ENCODE data around the gene CERCAM.
"Not testable (repeated sequence)": the region's sequence is repeated elsewhere in the genome, so short reads cannot be mapped to it uniquely, and the experiment has no call there.

CERCAM gene

GRCh38 chr9:128420060-128420650 is 502 bp upstream of the CERCAM start:
- DNase-seq = peak; percentile 67

GRCh38 chr9:128421482-128421996 is 882 bp downstream of the CERCAM start:
- no peak for DNase-seq

- not testable (repeated sequence) for DNase-seq
Measured at GRCh38 chr9:128422022-128422782, 1.5 kb downstream of the CERCAM start.

- DNase-seq = no peak
Measured at GRCh38 chr9:128422783-128423150, 2.1 kb downstream of the CERCAM start.

GRCh38 chr9:128423356-128423755 is 2.7 kb downstream of the CERCAM start:
- not testable (repeated sequence) for DNase-seq

- no peak for DNase-seq
Measured at GRCh38 chr9:128424268-128424780, 3.7 kb downstream of the CERCAM start.

GRCh38 chr9:128428644-128429512 is 8.2 kb downstream of the CERCAM start:
- no peak for DNase-seq

GRCh38 chr9:128429513-128430086 is 8.9 kb downstream of the CERCAM start:
- no peak for DNase-seq

GRCh38 chr9:128431207-128431606 is 10.6 kb downstream of the CERCAM start:
- no peak for DNase-seq

- DNase-seq = no peak
Measured at GRCh38 chr9:128434340-128434739, 13.7 kb downstream of the CERCAM start.

GRCh38 chr9:128435611-128436010 is 15.0 kb downstream of the CERCAM start:
- DNase-seq = no peak

GRCh38 chr9:128438343-128439109 is 17.9 kb downstream of the CERCAM start:
- peak; percentile 76 for DNase-seq

- DNase-seq = no peak
Measured at GRCh38 chr9:128439273-128439672, 18.6 kb downstream of the CERCAM start.

GRCh38 chr9:128442150-128442549 is 21.5 kb downstream of the CERCAM start:
- DNase-seq = no peak

- DNase-seq = not testable (repeated sequence)
Measured at GRCh38 chr9:128446505-128446904, 25.8 kb downstream of the CERCAM start.

- no peak for DNase-seq
Measured at GRCh38 chr9:128448746-128449145, 28.1 kb downstream of the CERCAM start.

- DNase-seq = no peak
Measured at GRCh38 chr9:128454991-128455390, 34.3 kb downstream of the CERCAM start.

- peak; percentile 98 for DNase-seq
Measured at GRCh38 chr9:128455849-128456612, 35.4 kb downstream of the CERCAM start, which contains the start of gene ODF2. Gene ODF2, plus strand, starts transcription at chr9:128456006. Its CDS starts 86 bp downstream, at chr9:128456092.

GRCh38 chr9:128456613-128457061 is 36.0 kb downstream of the CERCAM start:
- peak; percentile 78 for DNase-seq

- no peak for DNase-seq
Measured at GRCh38 chr9:128457207-128457606, 36.5 kb downstream of the CERCAM start.

GRCh38 chr9:128459011-128459410 is 38.4 kb downstream of the CERCAM start:
- no peak for DNase-seq
